HG03103 (cell line): ENCODE measurements around the gene TMEM41B.
"Not testable (repeated sequence)": the region's sequence is repeated elsewhere in the genome, so short reads cannot be mapped to it uniquely, and the experiment has no call there.

Experiments used
- ATAC-seq: cut with Tn5 transposase; IDR thresholded peaks from one replicate; pipeline ENCODE4 v1.9.1; 2021; ENCODE audit warnings: low read depth; ENCODE audit not compliant: unreplicated experiment

Gene TMEM41B

GRCh38 chr11:9264316-9265210 is 49.8 kb downstream of the TMEM41B start:
- peak; percentile 12 for ATAC-seq

- ATAC-seq: peak; percentile 45
Measured at GRCh38 chr11:9263840-9264315, 50.5 kb downstream of the TMEM41B start.

- not testable (repeated sequence) for ATAC-seq
Measured at GRCh38 chr11:9260838-9261146, 53.6 kb downstream of the TMEM41B start.

GRCh38 chr11:9259981-9260837 is 54.2 kb downstream of the TMEM41B start:
- ATAC-seq: no peak

GRCh38 chr11:9258279-9258678 is 56.1 kb downstream of the TMEM41B start:
- ATAC-seq: not testable (repeated sequence)

- no peak for ATAC-seq
Measured at GRCh38 chr11:9254416-9254815, 60.0 kb downstream of the TMEM41B start.

- ATAC-seq: no peak
Measured at GRCh38 chr11:9253086-9253485, 61.3 kb downstream of the TMEM41B start.

GRCh38 chr11:9251311-9251710 is 63.1 kb downstream of the TMEM41B start:
- ATAC-seq: no peak

- ATAC-seq: peak; percentile 83
Measured at GRCh38 chr11:9250139-9250582, 64.2 kb downstream of the TMEM41B start.

GRCh38 chr11:9249252-9249651 is 65.1 kb downstream of the TMEM41B start:
- no peak for ATAC-seq

- no peak for ATAC-seq
Measured at GRCh38 chr11:9247863-9248262, 66.5 kb downstream of the TMEM41B start.

GRCh38 chr11:9236242-9236641 is 78.2 kb downstream of the TMEM41B start:
- ATAC-seq: not testable (repeated sequence)

GRCh38 chr11:9232482-9232881 is 81.9 kb downstream of the TMEM41B start:
- ATAC-seq: no peak

GRCh38 chr11:9231848-9232177 is 82.6 kb downstream of the TMEM41B start:
- peak; percentile 66 for ATAC-seq
